NCI-H345 treated with DMSO at 0.1 percent for 48 hours (cell line): ENCODE data around the gene ITPR1.
"Not testable (repeated sequence)": the region's sequence is repeated elsewhere in the genome, so short reads cannot be mapped to it uniquely, and the experiment has no call there.

Experiments
- DNase-seq: peaks from one replicate; lab custom pipeline; 2025; ENCODE audit not compliant: unreplicated experiment; lab: John Stamatoyannopoulos, UW

The ITPR1 gene

DNA sequence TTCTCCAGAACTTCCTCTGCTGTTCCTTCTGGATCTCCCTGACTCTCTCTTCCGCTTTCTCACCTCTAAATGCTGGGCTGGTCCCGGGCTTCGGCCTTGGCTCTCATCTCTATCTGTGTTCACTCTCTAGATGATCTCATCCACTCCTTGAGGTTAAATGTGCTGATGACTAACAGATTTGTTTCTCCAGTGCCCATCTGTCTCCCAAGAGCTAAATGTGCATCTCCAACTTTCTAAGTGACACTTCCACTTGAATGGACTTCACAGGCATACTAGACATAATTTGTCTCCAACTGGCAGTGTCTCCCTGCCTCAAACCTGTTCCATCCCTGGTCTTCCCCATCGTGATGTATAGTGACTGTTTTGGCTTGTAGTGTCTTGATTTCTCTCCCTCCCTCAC lies 95.3 kb downstream of the ITPR1 start:
- DNase-seq, result no peak

DNA sequence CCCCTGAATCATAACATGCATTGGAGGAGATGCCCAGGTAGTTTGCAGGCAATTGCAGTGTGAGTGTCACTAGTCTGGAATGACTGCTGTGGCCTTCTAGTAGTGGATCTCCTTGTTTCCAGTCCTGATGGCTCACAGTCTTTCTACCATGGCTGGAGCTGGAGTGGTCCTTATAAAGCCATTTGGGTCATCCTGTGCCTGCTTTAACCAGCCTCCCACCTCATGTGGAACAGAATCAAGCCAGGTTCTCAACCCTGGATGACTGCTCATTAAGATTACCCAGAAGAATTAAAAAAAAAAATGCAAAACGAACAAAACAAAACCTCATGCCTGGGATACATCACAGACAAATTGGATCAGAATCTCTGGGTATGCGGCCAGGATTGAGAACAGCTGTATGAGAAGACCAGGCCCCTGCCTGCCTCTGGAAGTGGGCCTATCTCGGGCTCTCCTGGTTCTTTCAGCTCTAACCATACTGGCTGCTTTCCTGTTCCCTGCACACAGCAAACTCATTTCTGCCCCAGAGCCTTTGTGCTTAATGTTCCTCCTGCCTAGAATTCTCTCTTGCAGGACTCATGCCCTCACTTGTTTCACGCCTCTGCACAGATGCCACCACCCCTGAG lies 96.4 kb downstream of the ITPR1 start:
- DNase-seq, result no peak

DNA sequence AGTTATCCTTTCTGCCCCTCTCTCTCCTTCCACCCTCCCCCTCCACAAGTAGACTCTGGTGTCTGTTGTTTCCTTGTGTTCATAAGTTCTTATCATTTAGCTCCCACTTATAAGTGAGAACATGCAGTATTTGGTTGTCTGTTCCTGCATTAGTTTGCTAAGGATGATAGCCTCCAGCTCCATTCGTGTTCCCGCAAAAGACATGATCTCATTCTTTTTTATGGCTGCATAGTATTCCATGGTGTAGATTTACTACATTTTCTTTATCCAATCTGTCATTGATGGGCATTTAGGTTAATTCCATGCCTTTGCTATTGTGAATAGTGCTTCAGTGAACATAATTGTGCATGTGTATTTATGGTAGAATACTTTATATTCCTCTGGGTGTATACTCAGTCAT lies 97.7 kb downstream of the ITPR1 start:
- not testable (repeated sequence) for DNase-seq

- no peak for DNase-seq
Observed at GRCh38 chr3:4591669-4592068, 98.5 kb downstream of the ITPR1 start.

GRCh38 chr3:4593014-4593413 lies 99.9 kb downstream of the ITPR1 start:
- DNase-seq, result no peak

DNA sequence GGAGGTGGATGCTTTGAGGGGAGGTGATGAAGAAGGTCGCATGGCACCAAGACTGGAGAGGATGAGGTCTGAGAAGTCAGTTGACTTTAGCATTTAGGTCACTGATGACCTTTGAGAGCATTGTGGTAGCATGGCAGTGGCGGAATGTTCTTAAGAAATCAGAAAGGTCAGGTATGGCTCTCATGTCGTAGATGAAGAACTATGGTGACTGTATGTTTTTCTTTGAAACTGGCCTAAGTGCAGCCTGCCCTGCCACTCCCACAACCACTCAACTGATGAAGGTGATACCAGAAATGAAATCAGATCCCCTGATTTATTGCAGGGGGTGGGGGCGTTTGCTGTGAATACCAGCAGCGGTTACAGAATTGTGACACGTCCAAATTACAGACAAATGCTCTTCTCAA lies 102.6 kb downstream of the ITPR1 start:
- DNase-seq, result no peak

GRCh38 chr3:4596612-4597011 lies 103.5 kb downstream of the ITPR1 start:
- DNase-seq, result no peak

DNA sequence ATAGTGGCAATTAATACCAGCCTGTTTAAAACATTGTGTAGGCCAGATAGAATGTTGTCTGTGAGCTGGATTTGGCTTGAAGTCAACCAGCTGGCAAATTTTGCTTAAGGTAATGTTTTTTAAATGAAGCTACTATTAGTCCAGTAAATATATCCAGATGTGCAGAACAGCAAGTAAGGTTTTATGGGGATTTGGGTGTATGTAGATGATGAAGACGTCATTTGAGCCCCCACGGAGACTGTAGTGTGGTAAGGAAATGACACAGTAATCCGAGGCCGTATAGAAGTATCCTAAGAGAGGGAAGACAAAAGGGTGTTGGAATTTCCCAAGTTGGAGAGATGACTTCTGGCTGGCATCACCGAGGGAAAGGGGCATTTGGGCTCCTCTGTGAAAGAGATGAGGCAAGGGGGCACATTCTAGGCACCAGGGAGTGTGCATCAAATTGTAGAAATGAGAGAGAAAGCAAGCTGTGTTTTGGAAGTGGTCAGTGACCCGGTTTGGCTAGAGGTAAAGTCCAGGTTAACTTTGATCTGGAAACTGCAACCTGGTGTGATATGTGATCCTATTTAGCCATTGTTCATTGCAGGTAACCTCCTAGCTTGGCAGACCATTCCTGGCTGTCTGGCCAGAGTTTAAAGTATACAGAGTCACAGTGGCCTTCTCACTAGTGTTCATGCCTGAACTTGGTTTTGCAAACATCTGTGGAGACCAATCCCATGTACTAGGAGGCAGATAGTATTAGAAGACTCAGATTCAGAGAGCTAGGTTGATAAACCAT lies 104.2 kb downstream of the ITPR1 start:
- DNase-seq, result no peak

DNA sequence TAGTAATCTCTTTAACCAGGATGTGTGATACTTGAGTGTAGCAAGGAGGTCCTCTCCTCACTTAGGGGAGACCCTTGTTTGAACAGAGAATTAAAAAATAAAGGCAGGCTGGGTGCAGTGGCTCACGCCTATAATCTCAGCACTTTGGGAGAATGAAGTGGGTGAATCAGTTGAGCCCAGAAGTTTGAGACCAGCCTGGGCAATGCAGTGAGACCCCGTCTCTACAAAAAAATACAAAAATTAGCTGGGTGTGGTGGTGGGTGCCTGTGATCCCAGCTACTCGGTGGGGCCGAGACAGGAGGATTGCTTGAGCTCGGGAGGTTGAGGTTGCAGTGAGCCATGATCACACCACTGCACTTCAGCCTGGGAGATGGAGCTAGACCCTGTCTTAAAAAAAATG lies 105.1 kb downstream of the ITPR1 start:
- DNase-seq, result not testable (repeated sequence)

DNA sequence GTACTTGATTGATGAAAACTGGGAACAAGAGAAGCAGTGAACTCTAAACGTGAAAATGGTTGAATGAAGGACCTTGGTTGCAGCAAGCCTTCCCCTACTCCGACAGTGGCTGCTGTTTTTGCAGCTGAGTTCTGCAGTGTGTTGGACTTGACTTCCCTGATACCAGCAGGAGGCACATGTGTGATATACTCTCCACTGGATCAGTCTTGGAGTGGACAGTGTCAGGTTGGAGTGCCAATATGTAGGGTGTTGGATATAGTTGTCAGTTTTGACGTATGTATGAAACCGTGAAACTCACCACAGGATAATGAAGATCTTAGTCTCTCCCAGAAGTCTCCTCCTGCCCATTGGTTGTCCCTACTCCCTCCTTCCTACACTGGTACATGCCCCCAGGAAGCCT lies 106.5 kb downstream of the ITPR1 start:
- no peak for DNase-seq

DNA sequence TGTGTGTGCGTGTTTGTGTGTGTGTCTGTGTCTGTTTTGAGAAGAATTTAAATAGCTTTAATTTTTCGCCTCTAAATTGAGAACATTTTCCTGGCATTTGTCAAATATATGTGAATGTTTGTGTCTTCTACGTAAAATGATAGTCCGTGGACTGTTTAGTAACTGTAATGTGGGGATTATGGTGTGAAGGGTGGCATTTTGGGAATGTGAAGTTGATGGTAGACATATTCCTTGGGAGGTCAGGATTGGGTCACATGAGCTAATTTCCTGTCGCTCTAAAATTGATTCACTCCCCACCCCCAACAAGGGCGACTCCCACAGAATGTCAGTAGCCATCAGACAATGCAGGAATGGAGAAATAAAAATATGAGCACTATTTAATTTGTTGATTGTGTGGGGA lies 107.3 kb downstream of the ITPR1 start:
- DNase-seq, result no peak

GRCh38 chr3:4601892-4602291 lies 108.7 kb downstream of the ITPR1 start:
- DNase-seq, result no peak

DNA sequence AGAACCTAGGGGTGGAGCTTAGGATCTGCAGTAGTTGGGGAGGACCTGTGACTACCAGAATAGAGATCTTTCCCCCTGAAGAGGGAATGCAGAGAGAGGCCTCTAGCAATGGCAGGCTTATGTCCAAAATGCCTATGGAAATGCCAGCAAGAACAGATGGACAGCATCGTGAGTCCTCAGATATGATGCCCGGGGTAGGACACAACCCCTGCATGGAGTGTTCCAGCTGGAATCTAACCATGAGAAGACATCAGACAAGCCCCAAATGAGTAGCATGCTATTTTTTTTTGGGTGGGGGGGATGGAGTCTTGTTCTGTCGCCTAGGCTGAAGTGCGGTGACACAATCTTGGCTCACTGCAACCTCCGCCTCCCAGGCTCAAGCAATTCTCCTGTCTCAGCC lies 111.5 kb downstream of the ITPR1 start:
- no peak for DNase-seq

- DNase-seq, result no peak
Observed at GRCh38 chr3:4606911-4607310, 113.8 kb downstream of the ITPR1 start.

DNA sequence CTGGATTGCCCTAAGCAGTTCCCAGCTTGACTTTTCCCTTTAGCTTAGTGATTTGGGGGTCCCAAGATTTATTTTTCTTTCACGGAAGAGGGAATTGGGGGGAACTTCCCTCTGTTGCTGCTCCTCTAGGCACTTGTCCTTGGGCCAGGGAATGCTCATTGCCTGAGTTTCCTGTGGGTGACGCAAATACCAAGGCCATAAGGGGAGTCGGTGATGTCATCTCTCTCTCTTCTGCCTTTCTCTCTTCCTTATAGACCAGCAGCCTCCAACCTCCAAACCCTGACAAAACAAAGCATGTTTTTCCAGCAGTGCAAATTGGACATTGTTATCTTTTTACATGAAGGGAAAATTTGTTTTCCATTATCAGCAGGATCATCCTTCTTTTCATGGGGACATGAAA lies 120.2 kb downstream of the ITPR1 start:
- DNase-seq, result no peak

GRCh38 chr3:4614070-4614469 lies 120.9 kb downstream of the ITPR1 start:
- no peak for DNase-seq

GRCh38 chr3:4614927-4615326 lies 121.8 kb downstream of the ITPR1 start:
- no peak for DNase-seq

DNA sequence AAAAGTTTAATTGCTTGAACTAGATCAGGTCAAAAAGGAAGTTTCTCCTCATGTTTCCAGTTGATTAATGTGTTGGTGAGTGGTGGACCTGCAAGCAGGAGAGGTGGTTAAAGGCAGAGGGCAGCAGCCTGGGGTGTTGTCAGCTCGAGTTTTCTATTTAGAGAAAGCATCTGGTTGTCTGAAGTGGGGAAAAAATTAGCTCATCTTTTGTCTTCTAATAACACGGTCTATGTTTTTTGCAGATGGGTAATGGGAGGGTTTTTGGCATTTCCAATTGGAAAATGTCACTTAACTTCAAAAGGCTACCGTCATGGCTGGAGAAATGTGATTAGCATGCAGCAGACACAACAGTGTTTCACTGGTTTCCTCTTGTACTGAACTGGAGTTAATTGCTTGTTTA lies 122.6 kb downstream of the ITPR1 start:
- no peak for DNase-seq

DNA sequence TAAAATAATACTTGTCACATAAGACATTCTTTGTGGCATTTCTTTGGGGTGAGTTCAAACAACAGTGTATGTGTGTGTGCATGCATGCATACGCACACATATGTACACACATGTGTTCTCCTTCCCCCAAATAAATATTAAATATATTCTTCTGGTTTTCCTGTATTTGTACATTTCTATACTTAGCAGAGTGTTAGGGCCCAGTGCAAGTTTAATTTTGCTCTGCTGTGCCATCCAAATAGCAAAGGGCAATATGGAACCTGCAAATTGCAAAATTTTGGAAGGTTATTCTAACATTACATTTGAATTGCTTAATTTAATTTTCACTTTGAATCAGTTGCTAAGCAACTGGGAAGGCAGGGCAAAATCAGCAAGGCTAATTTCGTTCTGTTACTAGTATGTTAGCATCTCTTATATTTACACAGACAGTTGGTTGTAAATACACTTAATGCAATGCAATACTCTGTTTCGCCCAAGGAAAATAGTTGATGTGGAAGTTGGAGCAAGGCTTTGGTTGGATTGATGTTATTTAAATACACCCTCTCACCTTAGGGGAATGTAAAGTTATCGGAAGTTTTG lies 130.4 kb downstream of the ITPR1 start:
- DNase-seq, result no peak

GRCh38 chr3:4627651-4628375 lies 134.7 kb downstream of the ITPR1 start:
- DNase-seq, result no peak

- no peak for DNase-seq
Observed at GRCh38 chr3:4629095-4630007, 136.2 kb downstream of the ITPR1 start.
